ENCODE results near the gene ERC2. TPM values are rescaled to one million over a fixed set of nuclear protein-coding genes. Genes with fewer than 3 reads are reported as not detected.

ERC2 gene
- total and polyA plus RNA-seq, 2 donors (not counting 1 experiment from before 2014, with no cell fraction given), result 0.14 to 0.17 TPM

DNA sequence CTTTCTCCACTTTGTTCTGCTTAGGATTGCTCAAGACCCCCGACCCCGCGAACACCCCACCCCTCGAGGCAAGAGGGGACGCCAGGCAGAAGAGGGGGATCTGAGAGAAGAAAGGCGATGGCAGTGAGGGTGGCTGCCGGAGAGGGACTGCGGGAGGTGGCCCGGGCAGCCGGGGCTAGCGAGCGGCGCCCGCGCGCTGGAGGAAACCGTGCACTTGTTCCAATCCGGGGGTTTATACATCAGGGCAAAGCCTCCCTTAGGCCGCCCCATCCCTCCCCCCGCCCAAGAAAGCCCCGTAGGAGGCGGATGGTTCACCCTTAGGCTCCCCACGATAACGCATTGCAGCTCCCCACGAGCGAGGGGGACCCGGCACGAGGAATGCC is 475 bp downstream of the ERC2 start:
- no peaks in the 10 kb centered on the region for H3K79me2 ChIP-seq (ENCODE audit: control insufficient read depth, insufficient read depth, low read length)
- no peak overlapping the region for H3K9ac ChIP-seq (ENCODE audit: insufficient read depth, low read length)
- DNase-seq (ENCODE audit: low read depth in 2 of 2), result no peak
- no peaks in the 10 kb centered on the region for H4K20me1 ChIP-seq (ENCODE audit: control insufficient read depth, extremely low read depth, insufficient read depth, low read length)
- no peaks in the 10 kb centered on the region for H3K4me1 ChIP-seq (ENCODE audit: control insufficient read depth, extremely low read depth, insufficient read depth, low read length)
- TF ChIP-seq CTCF (conservative IDR thresholded peaks at IDR 0.05 in 1 of 2, IDR thresholded peaks at IDR 0.05 in 1 of 2; ENCODE audit: low read depth in 1 of 2, low read length in 2 of 2), result no peak
- peak; percentile 7 for TF ChIP-seq EZH2 (IDR thresholded peaks at IDR 0.05; ENCODE audit: low read length, missing control alignments)
- H3K27me3 ChIP-seq (ENCODE audit: control insufficient read depth, insufficient read depth, low read length), result peaks cover 8% of the 10 kb centered on the region
- H2AFZ ChIP-seq (ENCODE audit: low read length), result no peak overlapping the region
- H3K27ac ChIP-seq (ENCODE audit: insufficient read depth, low read length), result no peak overlapping the region
- no peaks in the 10 kb centered on the region for H3K36me3 ChIP-seq (ENCODE audit: control insufficient read depth, insufficient read depth, low read length)
- H3K4me3 ChIP-seq (replicated peaks in 1 of 4; ENCODE audit: control extremely low read depth in 1 of 4, insufficient read depth in 1 of 4, low read depth in 3 of 4, low read length in 4 of 4), result peak overlapping the region; percentile 26 to 55 (median 42)
- no peaks in the 10 kb centered on the region for H3K9me3 ChIP-seq (ENCODE audit: control insufficient read depth, insufficient read depth, low read depth, low read length)
- peak overlapping the region; percentile 44 for H3K4me2 ChIP-seq (ENCODE audit: extremely low read depth, insufficient read depth, low read length)

DNA sequence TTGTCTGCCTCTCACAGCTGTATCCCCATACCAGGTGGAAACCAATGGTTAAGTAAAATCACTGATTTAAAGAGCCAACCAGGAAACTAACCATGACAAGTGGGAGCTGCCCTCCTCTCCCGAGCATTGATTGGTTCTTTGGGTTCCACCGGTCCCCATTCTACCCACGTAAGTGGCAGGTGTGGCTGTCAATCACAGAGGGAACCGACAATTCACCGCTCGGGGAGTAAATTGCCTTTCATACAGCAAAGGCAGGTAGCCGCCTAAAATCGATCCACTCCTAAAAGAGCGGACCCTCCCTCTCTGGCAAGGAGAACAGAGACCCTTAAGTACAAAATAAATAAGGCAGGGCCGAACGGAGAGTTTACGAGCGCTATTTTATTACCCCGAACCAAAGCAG is 1.2 kb downstream of the ERC2 start:
- Histone ChIP-seq H3K9ac (ENCODE audit: insufficient read depth, low read length) (no peak overlapping the region), H3K27me3 (ENCODE audit: control insufficient read depth, insufficient read depth, low read length) (peaks cover 8% of the 10 kb centered on the region), H3K27ac (ENCODE audit: insufficient read depth, low read length) (no peak overlapping the region), H3K79me2 (ENCODE audit: control insufficient read depth, insufficient read depth, low read length) (no peaks in the 10 kb centered on the region), H3K4me3 (replicated peaks in 1 of 4; ENCODE audit: control extremely low read depth in 1 of 4, insufficient read depth in 1 of 4, low read depth in 3 of 4, low read length in 4 of 4) (peak overlapping the region in 3 of 4 experiments; percentile 17 to 55 (median 46)), H4K20me1 (ENCODE audit: control insufficient read depth, extremely low read depth, insufficient read depth, low read length) (no peaks in the 10 kb centered on the region), H3K4me1 (ENCODE audit: control insufficient read depth, extremely low read depth, insufficient read depth, low read length) (no peaks in the 10 kb centered on the region), H3K4me2 (ENCODE audit: extremely low read depth, insufficient read depth, low read length) (peak overlapping the region; percentile 51), H3K36me3 (ENCODE audit: control insufficient read depth, insufficient read depth, low read length) (no peaks in the 10 kb centered on the region), H3K9me3 (ENCODE audit: control insufficient read depth, insufficient read depth, low read depth, low read length) (no peaks in the 10 kb centered on the region), H2AFZ (ENCODE audit: low read length) (no peak overlapping the region)
- peak; percentile 63 to 85 for DNase-seq (ENCODE audit: low read depth in 2 of 2)
- TF ChIP-seq EZH2 (IDR thresholded peaks at IDR 0.05; ENCODE audit: low read length, missing control alignments) (no peak), CTCF (conservative IDR thresholded peaks at IDR 0.05 in 1 of 2, IDR thresholded peaks at IDR 0.05 in 1 of 2; ENCODE audit: low read depth in 1 of 2, low read length in 2 of 2) (no peak)

- DNase-seq (ENCODE audit: low read depth in 2 of 2), result no peak
- Histone ChIP-seq H3K9me3 (ENCODE audit: control insufficient read depth, insufficient read depth, low read depth, low read length) (no peaks in the 10 kb centered on the region), H3K27ac (ENCODE audit: insufficient read depth, low read length) (no peak overlapping the region), H2AFZ (ENCODE audit: low read length) (no peak overlapping the region), H4K20me1 (ENCODE audit: control insufficient read depth, extremely low read depth, insufficient read depth, low read length) (no peaks in the 10 kb centered on the region), H3K4me2 (ENCODE audit: extremely low read depth, insufficient read depth, low read length) (no peak overlapping the region), H3K36me3 (ENCODE audit: control insufficient read depth, insufficient read depth, low read length) (no peaks in the 10 kb centered on the region), H3K9ac (ENCODE audit: insufficient read depth, low read length) (no peak overlapping the region), H3K79me2 (ENCODE audit: control insufficient read depth, insufficient read depth, low read length) (no peaks in the 10 kb centered on the region), H3K27me3 (ENCODE audit: control insufficient read depth, insufficient read depth, low read length) (no peaks in the 10 kb centered on the region), H3K4me3 (replicated peaks in 1 of 4; ENCODE audit: control extremely low read depth in 1 of 4, insufficient read depth in 1 of 4, low read depth in 3 of 4, low read length in 4 of 4) (no peak overlapping the region), H3K4me1 (ENCODE audit: control insufficient read depth, extremely low read depth, insufficient read depth, low read length) (no peaks in the 10 kb centered on the region)
- TF ChIP-seq EZH2 (IDR thresholded peaks at IDR 0.05; ENCODE audit: low read length, missing control alignments) (no peak), CTCF (conservative IDR thresholded peaks at IDR 0.05 in 1 of 2, IDR thresholded peaks at IDR 0.05 in 1 of 2; ENCODE audit: low read depth in 1 of 2, low read length in 2 of 2) (no peak)
Observed at GRCh38 chr3:56459719-56460118, 8.5 kb downstream of the ERC2 start.

Data from fibroblast of lung (primary cell).